B cell (primary cell): ENCODE measurements around the gene NCS1.

Experiments
- CTCF ChIP-seq: fragments of 200-600 bp; IDR thresholded peaks from one replicate; pipeline ENCODE4 v1.8.0; 2022; ENCODE audit warnings: antibody characterized with exemption, mild to moderate bottlenecking
- EZH2 ChIP-seq: IDR thresholded peaks from 2 replicates; pipeline ENCODE4 v1.6.1; 2012; ENCODE audit warnings: borderline replicate concordance, low read depth, mild to moderate bottlenecking, moderate library complexity, low read length; ENCODE audit not compliant: insufficient read depth, poor library complexity, severe bottlenecking

- TF ChIP-seq CTCF (no peak), EZH2 (no peak)
These were observed 13.8 kb downstream of the NCS1 start for GRCh38 chr9:130186051-130186450.
